HG03571 (cell line): ENCODE results near the gene PLAU.
"Not testable (repeated sequence)": the region's sequence is repeated elsewhere in the genome, so short reads cannot be mapped to it uniquely, and the experiment has no call there.

ENCODE experiments used
- ATAC-seq: cut with Tn5 transposase; IDR thresholded peaks from one replicate; pipeline ENCODE4 v1.9.1; 2021; ENCODE audit not compliant: unreplicated experiment

PLAU gene

DNA sequence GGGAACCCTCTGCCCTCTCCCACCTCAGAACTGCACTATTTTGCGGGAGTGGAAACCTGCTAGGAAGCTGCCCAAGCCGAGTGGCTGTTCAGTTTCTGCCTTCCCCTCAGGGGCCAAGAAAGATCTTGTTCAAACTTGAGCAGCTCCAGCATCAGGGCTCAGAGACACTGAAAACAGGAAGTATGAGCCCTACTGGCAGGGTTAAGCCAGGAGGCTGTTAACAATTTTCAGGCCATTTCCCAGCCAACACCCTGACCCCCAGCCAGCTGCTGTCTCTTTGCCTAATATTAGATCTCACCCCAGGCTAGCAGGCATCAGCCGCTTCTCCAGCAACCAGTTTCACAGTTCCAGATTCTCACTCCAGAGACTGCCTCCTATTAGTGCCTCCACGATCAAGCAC lies 9.2 kb downstream of the PLAU start:
- ATAC-seq: peak; percentile 50

DNA sequence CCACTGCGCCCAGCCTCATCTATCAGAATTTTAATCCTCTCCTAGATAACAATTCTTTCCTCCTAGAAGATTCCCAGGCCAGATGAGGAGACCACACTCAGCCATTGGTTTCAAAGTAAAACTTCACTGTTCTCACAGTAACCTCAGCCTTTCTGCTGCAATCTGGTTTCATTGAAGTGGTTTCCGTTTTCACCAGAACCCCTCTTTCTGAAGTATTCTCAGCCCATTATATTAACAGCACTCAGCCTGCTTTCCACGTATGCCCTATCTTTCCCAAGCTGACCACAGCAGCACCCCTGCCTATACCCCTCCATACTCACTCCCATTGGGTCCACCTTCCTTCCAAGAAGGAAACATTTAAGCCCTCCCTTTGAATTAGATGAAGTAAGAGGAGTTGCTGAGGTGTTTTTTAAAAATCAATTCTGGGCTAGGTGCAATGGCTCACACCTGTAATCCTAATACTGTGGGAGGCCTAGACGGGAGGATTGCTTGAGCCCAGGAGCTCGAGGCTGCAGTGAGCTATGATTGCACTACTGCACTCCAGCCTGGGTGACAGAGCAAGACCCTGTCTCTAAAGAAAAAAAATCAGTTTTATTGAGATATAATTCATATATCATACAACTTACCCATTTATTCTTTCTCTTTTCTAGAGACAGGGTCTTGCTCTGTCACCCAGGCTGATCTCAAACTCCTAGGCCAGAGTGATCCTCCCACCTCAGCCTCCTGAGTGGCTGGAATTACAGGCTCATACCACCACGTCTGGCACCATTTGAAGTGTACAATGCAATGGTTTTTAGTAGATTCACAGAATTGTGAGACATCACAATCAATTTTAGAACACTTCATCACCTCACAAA lies 11.3 kb downstream of the PLAU start:
- no peak for ATAC-seq

DNA sequence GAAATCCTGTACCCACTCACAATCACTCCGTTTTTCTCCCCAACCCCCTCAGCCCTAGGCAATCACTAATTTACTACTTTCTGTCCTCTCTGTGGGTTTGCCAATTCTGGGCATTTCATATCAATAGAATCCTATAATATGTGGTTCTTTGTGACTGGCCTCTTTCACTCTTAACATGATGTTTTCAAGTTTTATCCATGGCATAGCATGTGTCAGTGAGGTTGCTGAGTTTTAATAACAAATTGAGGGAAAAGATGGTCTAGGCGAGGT lies 11.9 kb downstream of the PLAU start:
- no peak for ATAC-seq

DNA sequence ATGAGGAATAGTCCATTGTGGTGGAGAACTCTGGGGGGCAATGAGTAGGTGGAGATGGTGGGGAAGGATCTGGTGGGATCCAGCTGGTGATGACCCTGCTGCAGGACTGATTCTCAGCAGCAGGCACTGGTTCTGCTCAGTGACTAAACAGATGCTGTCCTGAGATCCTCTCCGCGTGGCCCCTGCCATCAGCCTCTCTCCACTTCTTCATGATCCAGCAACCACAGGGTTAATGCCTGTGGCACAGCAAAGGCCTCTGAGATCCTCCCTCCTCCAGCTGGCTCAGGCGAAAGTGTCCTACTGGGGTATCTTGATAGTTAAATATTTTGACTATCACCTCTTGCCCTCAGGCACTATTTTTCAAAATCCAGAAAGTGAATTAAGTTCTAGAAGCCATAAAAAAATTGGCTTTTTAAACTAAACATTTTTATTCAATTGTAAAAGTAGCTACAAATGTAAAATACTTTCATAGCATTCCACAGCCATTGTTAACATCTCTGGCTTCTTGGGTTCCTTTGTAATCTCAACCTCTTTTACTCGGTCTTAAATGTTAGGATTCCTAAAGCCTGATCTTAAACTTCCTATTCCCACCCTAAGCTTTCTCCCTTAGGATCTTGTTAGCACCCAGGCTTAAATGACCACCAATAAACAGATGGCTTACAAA lies 13.1 kb downstream of the PLAU start:
- no peak for ATAC-seq

DNA sequence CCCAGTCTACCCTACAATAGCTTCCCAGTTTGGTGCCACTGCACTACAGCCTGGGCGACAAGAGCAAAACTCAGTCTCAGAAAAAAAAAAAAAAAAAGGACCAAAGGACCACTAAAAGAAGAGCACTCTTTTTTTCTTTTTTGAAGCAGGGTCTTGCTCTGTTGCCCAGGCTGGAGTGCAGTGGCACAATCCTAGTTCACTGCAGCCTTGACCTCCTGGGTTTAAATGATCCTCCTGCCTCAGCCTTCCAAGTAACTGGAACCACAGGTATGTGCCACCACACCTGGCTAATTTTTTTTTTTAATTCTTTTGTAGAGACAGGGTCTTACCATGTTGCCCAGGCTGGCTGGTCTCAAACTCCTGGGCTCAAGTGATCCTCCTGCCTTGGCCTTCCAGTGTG lies 14.0 kb downstream of the PLAU start:
- no peak for ATAC-seq

DNA sequence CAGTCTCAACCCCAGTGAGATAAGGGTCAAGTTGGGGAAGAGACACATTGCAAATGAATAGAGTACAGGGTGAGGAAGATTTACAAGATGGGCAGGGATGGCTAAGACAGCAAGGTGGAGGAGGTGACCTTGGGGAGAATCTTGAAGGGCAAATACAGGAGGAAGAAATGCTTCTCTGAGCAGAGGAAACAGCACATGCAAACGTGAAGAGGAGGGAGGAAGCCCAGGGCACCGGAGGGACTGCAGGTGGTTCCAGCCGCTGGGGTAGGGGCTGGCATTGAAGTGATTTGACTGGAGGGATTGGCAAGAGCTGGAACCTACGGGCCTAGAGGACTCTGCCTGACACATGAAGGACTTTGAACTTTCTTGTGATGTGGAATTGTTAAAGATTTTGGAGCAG lies 14.6 kb downstream of the PLAU start:
- no peak for ATAC-seq

DNA sequence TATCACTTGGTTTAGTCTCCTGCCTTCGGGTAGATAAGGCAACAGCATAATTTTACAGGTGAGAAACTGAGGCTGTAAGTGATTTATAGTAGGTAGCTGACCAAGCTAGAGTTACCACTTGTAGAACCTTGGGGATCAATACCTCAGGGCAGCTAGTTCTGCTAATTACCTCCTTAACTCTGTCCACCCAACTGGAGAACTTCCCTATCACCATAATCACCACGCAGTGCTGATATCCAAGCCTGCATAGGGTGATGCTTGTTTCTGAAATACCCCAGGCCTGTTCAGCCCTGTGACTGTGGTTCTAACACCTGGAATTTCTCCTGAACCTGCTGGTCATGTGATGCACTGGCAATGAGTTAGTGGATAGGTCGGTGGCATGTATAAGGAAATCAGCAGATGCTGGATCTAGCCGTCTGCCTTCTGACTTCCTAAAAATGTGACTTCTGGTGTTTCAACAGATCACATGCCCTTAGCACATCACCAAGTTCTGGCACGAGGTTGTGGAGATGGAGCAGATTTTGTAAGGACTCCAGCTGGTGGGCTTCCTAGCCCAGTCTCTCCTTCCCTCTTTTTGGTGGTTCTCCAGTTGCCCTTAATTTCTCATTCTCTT lies 15.3 kb downstream of the PLAU start:
- no peak for ATAC-seq

DNA sequence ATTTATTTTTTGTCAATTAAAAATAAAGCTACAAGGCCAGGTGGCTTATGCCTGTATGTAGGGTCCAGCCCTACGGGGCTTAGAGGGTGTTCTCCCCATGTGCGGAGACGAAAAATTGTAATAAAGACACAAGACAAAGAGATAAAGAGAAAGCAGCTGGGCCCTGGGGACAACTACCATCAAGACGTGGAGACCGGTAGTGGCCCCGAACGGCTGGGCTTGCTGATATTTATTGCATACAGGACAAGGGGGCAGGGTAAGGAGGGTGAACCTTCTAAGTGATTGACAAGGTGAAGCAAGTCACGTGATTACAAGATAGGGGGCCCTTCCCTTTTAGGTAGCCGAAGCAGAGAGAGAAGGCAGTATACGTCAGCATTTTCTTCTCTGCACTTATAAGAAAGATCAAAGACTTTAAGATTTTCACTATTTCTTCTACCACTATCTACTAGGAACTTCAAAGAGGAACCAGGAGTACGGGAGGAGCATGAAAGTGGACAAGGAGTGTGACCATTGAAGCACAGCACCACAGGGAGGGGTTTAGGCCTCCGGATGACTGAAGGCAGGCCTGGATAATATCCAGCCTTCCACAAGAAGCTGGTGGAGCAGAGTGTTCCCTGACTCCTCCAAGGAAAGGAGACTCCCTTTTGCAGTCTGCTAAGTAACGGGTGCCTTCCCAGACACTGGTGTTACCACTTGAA lies 19.8 kb downstream of the PLAU start:
- ATAC-seq: not testable (repeated sequence)

DNA sequence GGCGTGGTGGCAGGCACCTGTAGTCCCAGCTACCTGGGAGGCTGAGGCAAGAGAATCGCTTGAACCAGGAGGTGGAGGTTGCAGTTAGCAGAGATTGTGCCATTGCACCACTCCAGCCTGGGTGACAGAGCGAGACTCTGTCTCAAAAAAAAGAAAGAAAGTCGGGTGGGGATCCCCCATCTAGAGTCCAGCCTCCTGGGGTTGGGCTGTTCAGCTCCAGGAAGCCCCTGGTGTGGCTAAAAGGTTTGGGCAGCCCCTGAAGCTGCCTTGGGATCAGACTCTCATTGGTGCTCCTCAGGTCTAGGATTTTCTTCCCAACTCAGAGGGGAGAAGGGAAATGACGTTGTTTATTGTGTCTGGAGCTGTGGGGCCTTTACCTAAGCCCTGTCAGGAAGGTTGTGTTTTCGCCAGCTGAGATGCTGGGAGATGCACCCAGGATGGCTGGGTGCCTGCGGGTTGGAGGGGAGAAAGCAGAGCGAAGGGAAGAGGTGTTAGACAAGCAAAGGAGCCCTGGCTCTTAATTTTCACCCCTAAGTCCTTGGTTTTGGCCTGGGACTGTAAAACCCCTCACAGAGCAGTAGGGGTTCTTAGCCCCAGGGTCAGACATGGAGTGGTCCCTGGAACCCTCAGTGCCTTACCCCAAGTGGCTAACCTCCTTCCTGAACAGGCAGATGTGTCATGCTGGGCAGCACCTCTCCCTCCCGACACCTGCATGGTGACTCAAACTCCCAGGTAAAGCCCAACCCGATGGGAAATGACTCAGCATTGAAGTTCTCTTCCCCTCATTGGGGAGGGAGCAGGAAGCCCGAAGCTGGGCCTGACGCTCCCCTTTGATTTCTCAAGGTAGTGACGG lies 21.1 kb downstream of the PLAU start:
- ATAC-seq: no peak

DNA sequence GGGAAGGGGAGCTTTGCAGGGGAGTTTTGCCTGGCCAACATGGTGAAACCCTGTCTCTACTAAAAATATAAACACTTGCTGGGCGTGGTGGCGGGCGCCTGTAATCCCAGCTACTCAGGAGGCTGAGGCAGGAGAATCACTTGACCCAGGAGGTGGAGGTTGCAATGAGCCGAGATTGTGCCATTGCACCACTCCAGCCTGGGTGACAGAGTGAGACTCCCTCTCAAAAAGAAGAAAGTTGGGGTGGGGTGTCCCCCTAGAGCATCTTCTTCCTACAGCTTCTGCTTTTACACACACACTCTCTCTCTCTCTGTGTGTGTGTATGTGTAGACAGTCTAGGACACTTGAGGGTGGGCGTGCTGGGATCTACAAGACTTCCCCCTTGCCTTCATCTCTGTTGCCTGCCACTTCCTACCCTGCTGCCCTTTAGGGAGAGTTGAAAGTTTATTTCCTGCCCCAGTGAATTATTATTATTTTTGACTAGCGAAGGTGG lies 21.7 kb downstream of the PLAU start:
- no peak for ATAC-seq

DNA sequence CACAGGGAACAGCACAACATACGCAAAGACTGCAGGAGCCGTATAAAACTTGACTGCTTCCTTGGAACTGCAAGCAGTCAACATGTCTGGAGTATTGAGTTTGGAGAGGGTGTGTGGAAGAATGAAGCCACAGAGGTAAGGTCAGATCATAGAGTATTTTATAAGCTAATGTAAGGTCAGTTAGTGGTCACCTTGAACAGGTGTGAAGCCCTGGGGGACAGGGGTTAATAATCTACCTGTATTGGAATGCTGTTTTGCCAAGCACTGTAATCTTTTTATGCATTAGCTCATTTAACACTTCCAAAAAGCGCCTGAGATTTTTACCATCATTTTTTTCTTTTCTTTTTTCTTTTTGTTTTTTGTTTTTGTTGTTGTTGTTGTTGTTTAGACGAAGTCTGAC lies 23.1 kb downstream of the PLAU start:
- ATAC-seq: no peak

DNA sequence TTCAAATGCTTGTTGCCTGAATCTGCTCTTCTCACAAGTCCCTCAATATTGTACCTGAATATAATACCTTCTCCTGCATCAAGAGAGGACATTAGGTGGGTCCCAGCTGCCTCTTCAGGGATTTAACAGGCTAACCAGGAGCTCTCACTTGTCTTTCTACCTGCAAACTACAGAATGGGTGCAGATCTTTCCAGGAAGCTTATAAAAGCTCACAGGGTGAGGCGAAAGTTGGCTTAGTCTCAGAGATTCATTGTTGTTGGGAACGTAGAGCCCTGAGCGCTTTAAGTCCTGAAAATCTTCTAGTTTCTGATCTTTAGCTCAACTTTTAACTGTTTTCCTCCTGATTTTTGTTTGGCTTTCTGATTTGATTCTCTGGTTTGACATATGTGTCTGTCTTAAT lies 25.0 kb downstream of the PLAU start:
- no peak for ATAC-seq

DNA sequence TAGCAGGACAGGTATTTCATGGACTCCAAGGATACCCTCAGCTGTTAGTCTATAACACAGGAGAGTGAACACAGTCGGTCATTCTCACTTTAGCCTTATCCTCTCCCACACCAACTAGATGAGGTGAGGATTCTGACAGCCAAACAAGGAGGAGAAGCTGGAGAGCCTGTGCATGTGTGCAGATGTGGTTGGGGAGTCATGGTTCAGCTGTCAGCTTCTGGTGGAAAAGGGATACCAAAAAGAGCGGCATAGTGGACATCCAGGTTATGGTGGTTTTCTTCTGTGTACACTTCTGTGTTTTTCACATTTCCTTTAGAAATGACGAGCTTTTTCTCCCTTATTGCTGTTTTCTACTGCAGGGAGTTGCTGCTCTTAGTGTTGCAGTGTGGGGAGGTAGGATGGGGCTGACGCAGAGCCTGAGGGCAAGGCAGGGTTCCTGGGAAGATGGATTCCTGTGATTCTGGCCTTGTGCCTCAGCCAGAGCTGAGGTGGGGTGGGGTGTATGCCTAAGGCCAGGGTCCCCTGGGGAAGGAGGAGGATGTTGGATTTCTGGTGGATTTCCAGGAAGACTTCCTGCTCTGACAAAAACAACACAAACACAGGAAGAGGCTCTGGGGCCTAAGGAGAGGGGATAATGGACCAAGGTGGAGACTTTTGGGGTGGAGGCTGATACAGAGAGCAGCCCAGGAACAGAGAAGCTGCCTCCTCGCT lies 26.6 kb downstream of the PLAU start:
- ATAC-seq: no peak

DNA sequence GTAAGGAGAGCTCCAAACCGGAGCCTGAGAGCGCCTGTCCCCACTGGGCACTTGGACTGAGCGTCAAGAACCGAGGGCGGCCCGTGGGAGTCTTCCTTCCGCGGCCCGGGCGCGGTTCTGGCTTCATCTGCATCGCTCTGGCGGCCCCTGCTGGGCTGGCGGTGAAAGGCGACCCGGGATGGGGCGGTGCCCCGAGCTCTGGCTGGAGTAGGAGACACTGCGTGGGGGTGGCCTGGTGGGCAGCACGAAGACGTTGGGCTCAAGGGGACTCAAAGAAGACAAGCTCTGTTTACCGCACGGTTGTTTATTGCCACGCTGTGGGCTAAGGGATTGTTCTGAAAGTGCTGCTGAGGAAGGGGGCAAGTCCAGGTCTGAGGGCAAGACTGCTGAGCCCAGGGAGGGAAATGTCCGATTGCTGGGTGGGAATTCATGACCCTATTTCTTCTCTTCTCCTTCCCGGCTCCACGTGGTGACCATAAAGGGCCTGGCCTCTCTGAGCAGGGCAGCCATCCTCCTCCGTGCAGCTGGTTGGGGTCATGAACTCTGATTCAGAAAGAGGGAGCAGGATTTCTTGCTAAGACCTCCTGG lies 29.8 kb downstream of the PLAU start:
- peak; percentile 62 for ATAC-seq

DNA sequence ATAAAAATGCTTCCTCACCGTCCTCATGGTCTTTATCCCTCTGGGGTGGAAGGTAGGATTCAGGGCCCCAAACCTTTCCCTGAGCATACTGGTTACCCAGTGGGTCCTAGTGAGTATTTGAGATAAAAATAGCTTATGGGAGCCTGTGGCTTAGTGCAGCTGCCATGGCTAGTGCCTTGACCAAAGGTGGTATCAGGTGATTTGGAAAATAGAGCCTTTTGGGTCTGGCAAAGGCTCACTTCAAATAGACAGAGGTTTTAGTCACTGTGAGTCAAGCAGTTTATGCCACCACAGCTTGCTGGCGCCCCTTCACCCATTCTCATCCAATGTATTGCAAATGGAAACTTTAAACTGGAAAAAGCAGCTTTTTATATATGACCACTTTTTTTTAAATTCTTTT lies 30.4 kb downstream of the PLAU start:
- ATAC-seq: no peak

DNA sequence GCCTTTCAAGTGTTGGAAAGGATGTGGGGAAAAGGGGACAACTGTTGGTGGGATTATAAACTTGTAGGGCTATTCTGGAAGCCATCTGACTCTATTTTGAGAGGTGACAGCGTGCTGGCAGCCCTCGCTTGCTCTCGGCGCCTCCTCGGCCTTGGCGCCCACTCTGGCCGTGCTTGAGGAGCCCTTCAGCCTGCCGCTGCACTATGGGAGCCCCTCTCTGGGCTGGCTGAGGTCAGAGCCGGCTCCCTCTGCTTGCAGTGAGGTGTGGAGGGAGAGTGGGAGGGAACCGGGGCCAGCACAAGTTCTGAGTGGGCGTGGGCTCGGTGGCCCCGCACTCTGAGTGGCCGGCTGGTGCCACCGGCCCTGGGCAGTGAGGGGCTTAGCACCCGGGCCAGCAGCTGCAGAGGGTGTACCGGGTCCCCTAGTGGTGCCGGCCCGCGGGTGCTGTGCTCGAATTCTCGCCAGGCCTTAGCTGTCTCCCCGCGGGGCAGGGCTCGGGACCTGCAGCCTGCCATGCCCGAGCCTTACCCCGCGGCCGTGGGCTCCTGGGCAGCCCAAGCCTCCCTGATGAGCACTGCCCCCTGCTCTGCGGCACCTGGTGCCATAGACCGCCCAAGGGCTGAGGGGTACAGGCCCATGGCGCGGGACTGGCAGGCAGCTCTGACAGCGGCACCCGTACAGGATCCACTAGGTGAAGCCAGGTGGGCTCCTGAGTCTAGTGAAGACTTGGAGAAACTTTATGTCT lies 33.6 kb downstream of the PLAU start:
- ATAC-seq: no peak

DNA sequence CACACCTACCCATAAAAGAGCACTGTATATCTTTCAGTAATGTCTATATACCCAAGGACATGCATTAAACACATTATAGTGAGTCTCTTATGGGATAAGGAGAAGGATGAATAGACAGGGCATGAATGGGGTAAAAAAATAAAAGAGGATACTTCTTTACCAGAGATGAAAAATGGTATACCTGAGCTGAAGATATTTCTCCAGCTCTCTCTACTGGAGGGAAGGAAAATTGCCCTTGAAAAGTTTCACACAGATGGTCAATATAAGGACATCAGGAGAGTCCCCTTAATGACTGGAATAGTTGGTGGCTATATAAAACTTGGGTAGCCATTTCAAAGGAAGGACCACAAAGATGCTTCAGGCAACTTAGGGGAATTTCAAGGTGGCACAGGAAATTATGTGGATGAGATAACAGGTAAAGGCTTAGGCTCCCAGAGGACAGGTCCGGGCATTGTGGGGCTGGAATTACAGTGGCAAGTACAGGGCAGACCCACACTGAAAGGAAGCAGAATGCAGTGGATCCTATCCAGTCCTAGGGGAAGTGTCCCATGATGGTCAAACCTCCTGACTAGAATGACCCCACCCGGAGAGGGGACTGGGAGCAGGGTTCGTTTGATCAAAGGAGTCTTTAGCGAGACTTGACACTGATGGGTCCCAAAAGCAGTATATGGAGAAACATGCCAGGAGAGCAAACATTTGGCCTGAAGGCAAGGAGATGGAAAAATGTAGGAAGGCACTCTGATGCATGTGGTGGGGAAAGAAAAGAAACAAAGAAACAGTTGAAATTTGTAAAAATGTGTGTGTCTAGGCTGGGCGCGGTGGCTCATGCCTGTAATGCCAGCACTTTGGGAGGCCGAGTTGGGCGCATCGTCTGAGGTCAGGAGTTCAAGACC lies 35.6 kb downstream of the PLAU start:
- ATAC-seq: no peak
